ENCODE data around the gene C11orf21. TPM values are rescaled to one million over a fixed set of nuclear protein-coding genes. Genes with fewer than 3 reads are reported as not detected.

C11orf21 gene
- total and polyA plus RNA-seq, 10 of the 15 experiments (the other 5 are each of a cell fraction or from before 2014, with no cell fraction given): 0.04 to 0.26 (median 0.11) TPM; not detected in 7

DNA sequence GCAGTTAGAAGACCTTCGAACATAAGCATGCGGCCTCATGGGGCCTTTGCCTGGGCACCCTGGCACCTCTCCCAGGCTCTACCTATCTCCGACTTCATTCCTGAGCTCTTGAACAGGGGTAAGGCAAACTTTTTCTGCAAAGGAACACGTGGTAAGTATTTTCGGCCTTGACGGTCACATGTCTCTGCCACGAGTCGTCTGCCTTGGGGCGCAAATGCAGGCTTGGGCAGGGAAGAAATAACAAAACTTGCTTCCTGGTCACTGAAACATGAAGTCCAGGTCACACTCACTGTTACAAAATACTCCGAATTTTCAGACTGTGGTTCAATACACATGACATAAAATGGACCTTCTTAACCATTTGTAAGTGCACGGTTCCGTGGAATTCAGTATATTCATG, 27.9 kb downstream of the C11orf21 start:
- FAIRE-seq: no peak
- ChIA-PET CTCF (no interaction called here), RAD21 (ENCODE audit: unreplicated experiment) (no interaction called here), SMC1A (ENCODE audit: uncharacterized antibody, unreplicated experiment) (no interaction called here), POLR2A (no interaction called here)
- no peak for ATAC-seq
- in situ Hi-C loops (cut with MboI) (no loop called here), intact Hi-C loops (cut with micrococcal nuclease; ENCODE audit: unreplicated experiment) (no loop called here)
- no peak for TF ChIP-seq MEF2A (IDR thresholded peaks at IDR 0.05; ENCODE audit: insufficient read depth, low read depth, low read length)
- Histone ChIP-seq H3K79me2 (ENCODE audit: control insufficient read depth, insufficient read depth, low read length) (no peaks in the 10 kb centered on the region), H3K4me1 (ENCODE audit: control insufficient read depth, insufficient read depth, low read length) (no peaks in the 10 kb centered on the region), H3K27me3 (replicated peaks in 1 of 2; ENCODE audit: control insufficient read depth in 2 of 2, insufficient read depth in 2 of 2, low read length in 1 of 2) (peaks cover 0 to 2% of the 10 kb centered on the region in 2 experiments; a peak in 2 of 4 replicates), H3K36me3 (ENCODE audit: control insufficient read depth in 2 of 2, insufficient read depth in 2 of 2, low read length in 1 of 2) (no peaks in the 10 kb centered on the region), H3K4me3 (no peak overlapping the region), H3K9me3 (replicated peaks; ENCODE audit: control insufficient read depth, insufficient read depth, low read length) (no peaks in the 10 kb centered on the region; the same call in 2 of the 3 replicates), H3K9ac (ENCODE audit: control insufficient read depth, insufficient read depth, low read length) (no peak overlapping the region), H3K27ac (ENCODE audit: control insufficient read depth, insufficient read depth) (no peak overlapping the region), H2AFZ (ENCODE audit: control insufficient read depth, low read depth, low read length) (no peak overlapping the region), H3K4me2 (ENCODE audit: control insufficient read depth, insufficient read depth) (no peak overlapping the region), H4K20me1 (ENCODE audit: control insufficient read depth, insufficient read depth) (no peaks in the 10 kb centered on the region)
- no TSS peak for BruUV-seq (replicated peaks)
- 48% methylated on average over 12 of the region's 12 CpGs for WGBS (ENCODE audit: insufficient coverage, insufficient replicate concordance, low lambda C conversion rate, missing lambda C conversion rate)
- DNase-seq (ENCODE audit: low read depth, low spot score): no peak

DNA sequence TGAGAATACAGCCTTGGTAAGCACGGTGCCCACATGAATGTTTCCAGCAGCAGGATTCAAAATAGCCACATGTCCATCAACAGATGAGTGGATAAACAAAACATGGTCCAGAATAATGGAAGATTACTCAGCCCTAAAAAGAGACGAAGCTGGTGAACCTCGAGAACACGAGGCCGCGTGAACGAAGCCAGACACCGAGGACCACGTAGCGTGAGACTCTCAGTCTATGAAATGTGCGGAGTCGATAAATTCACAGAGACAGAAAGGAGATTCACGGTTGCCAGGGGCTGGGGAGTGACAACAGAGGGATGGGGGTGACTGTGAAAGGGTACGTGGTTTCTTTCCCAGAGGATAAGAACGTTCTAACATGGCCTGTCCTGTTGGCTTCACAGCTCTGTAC, 28.4 kb downstream of the C11orf21 start:
- Histone ChIP-seq H3K9ac (ENCODE audit: control insufficient read depth, insufficient read depth, low read length) (no peak overlapping the region), H3K4me1 (ENCODE audit: control insufficient read depth, insufficient read depth, low read length) (no peaks in the 10 kb centered on the region), H4K20me1 (ENCODE audit: control insufficient read depth, insufficient read depth) (no peaks in the 10 kb centered on the region), H3K79me2 (ENCODE audit: control insufficient read depth, insufficient read depth, low read length) (no peaks in the 10 kb centered on the region), H3K4me2 (ENCODE audit: control insufficient read depth, insufficient read depth) (no peak overlapping the region), H3K4me3 (no peak overlapping the region), H2AFZ (ENCODE audit: control insufficient read depth, low read depth, low read length) (no peak overlapping the region), H3K27ac (ENCODE audit: control insufficient read depth, insufficient read depth) (no peak overlapping the region), H3K27me3 (replicated peaks in 1 of 2; ENCODE audit: control insufficient read depth in 2 of 2, insufficient read depth in 2 of 2, low read length in 1 of 2) (peaks cover 0 to 2% of the 10 kb centered on the region in 2 experiments; a peak in 2 of 4 replicates), H3K36me3 (ENCODE audit: control insufficient read depth in 2 of 2, insufficient read depth in 2 of 2, low read length in 1 of 2) (no peaks in the 10 kb centered on the region), H3K9me3 (replicated peaks; ENCODE audit: control insufficient read depth, insufficient read depth, low read length) (no peaks in the 10 kb centered on the region; the same call in 2 of the 3 replicates)
- intact Hi-C loops (cut with micrococcal nuclease; ENCODE audit: unreplicated experiment) (no loop called here), in situ Hi-C loops (cut with MboI) (no loop called here)
- 65% methylated on average over 15 of the region's 15 CpGs for WGBS (ENCODE audit: insufficient coverage, insufficient replicate concordance, low lambda C conversion rate, missing lambda C conversion rate)
- ChIA-PET RAD21 (ENCODE audit: unreplicated experiment) (no interaction called here), SMC1A (ENCODE audit: uncharacterized antibody, unreplicated experiment) (no interaction called here), POLR2A (no interaction called here), CTCF (interaction anchor here (0.7 kb wide), 1 partner anchor 32 kb away, joined by 3 read pairs; no protein-coding TSS in a partner anchor)
- FAIRE-seq (no peak), DNase-seq (ENCODE audit: low read depth, low spot score) (no peak), ATAC-seq (no peak)
- BruUV-seq (replicated peaks): no TSS peak
- TF ChIP-seq KLF5 (IDR thresholded peaks at IDR 0.05; ENCODE audit: partially characterized antibody) (no peak), MLLT1 (IDR thresholded peaks at IDR 0.05) (no peak), WRNIP1 (IDR thresholded peaks at IDR 0.05; ENCODE audit: borderline replicate concordance, low read depth, low read length) (no peak), NFYB (IDR thresholded peaks at IDR 0.05; ENCODE audit: insufficient read depth, low read depth, low read length) (no peak), KDM1A (IDR thresholded peaks at IDR 0.05; ENCODE audit: borderline replicate concordance) (no peak), MYB (IDR thresholded peaks at IDR 0.05; ENCODE audit: borderline replicate concordance, low read depth, low read length) (no peak)
- TF ChIP-seq, protein P1, sequence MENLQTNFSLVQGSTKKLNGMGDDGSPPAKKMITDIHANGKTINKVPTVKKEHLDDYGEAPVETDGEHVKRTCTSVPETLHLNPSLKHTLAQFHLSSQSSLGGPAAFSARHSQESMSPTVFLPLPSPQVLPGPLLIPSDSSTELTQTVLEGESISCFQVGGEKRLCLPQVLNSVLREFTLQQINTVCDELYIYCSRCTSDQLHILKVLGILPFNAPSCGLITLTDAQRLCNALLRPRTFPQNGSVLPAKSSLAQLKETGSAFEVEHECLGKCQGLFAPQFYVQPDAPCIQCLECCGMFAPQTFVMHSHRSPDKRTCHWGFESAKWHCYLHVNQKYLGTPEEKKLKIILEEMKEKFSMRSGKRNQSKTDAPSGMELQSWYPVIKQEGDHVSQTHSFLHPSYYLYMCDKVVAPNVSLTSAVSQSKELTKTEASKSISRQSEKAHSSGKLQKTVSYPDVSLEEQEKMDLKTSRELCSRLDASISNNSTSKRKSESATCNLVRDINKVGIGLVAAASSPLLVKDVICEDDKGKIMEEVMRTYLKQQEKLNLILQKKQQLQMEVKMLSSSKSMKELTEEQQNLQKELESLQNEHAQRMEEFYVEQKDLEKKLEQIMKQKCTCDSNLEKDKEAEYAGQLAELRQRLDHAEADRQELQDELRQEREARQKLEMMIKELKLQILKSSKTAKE (IDR thresholded peaks at IDR 0.05; ENCODE audit: low read depth, poor library complexity, severe bottlenecking): no peak
- TF ChIP-seq, protein P2, sequence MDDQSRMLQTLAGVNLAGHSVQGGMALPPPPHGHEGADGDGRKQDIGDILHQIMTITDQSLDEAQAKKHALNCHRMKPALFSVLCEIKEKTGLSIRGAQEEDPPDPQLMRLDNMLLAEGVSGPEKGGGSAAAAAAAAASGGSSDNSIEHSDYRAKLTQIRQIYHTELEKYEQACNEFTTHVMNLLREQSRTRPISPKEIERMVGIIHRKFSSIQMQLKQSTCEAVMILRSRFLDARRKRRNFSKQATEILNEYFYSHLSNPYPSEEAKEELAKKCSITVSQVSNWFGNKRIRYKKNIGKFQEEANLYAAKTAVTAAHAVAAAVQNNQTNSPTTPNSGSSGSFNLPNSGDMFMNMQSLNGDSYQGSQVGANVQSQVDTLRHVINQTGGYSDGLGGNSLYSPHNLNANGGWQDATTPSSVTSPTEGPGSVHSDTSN (IDR thresholded peaks at IDR 0.05; ENCODE audit: insufficient replicate concordance, low read depth, low read length): no peak
